Prostate gland (tissue), 2 donors: ENCODE measurements around the gene CYTH1.

Experiments
- POLR2A ChIP-seq: fragments of 450-650 bp; IDR thresholded peaks from one replicate; pipeline ENCODE4 v1.6.1; 2016; ENCODE audit warnings: antibody characterized with exemption, mild to moderate bottlenecking
- POLR2AphosphoS5 ChIP-seq: sonication (generic); formaldehyde crosslinking; IDR thresholded peaks from one replicate; pipeline ENCODE4 v1.6.1; 2017; ENCODE audit warnings: antibody characterized with exemption
- TF ChIP-seq, protein P1 (sequence below), 4 experiments: fragments of 200-600 bp in 2 of 4; fragments of 450-650 bp in 2 of 4; sonication (generic) in 2 of 4; IDR thresholded peaks; 1 replicate in 3 of 4; 2 replicates in 1 of 4; pipeline ENCODE4 v1.5.1; 2016 to 2019; ENCODE audit warnings: antibody characterized with exemption in 4 of 4, mild to moderate bottlenecking in 2 of 4, moderate library complexity in 2 of 4

DNA sequence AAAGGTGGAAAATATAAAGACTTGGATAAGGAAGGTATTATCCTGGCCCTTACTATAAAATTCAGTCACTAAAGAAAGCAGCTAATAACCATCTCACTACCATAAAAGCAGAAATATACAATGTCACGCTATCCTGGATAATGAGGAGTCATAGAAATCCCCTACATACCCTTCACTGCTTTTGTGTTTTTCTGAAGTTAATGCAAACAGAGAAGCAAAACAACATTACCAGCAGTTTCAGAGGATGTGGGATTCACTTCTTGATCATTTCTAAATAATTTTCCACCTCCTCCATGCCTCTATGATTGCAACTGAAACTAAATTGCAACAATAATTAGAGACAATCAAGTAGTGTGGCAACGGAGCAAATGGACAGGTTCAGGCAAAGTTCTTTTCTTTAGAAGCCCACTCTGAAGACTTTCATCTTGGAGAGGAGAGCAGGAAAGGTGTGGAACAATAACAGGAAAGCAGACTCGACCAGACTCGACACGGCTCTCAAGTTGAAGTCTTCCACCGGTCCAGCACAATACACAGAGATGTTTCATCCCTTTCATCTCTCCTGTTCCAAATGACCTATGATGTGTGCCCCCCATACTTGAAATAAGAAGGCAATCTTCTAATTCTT lies 10.2 kb downstream of the CYTH1 start:
- TF ChIP-seq, protein P1, sequence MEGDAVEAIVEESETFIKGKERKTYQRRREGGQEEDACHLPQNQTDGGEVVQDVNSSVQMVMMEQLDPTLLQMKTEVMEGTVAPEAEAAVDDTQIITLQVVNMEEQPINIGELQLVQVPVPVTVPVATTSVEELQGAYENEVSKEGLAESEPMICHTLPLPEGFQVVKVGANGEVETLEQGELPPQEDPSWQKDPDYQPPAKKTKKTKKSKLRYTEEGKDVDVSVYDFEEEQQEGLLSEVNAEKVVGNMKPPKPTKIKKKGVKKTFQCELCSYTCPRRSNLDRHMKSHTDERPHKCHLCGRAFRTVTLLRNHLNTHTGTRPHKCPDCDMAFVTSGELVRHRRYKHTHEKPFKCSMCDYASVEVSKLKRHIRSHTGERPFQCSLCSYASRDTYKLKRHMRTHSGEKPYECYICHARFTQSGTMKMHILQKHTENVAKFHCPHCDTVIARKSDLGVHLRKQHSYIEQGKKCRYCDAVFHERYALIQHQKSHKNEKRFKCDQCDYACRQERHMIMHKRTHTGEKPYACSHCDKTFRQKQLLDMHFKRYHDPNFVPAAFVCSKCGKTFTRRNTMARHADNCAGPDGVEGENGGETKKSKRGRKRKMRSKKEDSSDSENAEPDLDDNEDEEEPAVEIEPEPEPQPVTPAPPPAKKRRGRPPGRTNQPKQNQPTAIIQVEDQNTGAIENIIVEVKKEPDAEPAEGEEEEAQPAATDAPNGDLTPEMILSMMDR (IDR thresholded peaks at IDR 0.05), result no peak
- TF ChIP-seq POLR2AphosphoS5 (no peak), POLR2A (no peak)
